Glomerular endothelial cell (primary cell): ENCODE results near the gene MPIG6B. TPM values are rescaled to one million over a fixed set of nuclear protein-coding genes. Genes with fewer than 3 reads are reported as not detected.
"Not testable (repeated sequence)": the region's sequence is repeated elsewhere in the genome, so short reads cannot be mapped to it uniquely, and the experiment has no call there.

ENCODE experiments used
- DNase-seq: peaks from one replicate; pipeline ENCODE4 v3.0.0-alpha.2; 2011; ENCODE audit warnings: low read depth, low spot score; ENCODE audit errors: extremely low read depth
- total RNA-seq: library from RNA; depleted of rRNA; stranded (reverse); fragments of >200 nt; gene quantifications from 2 replicates; pipeline ENCODE4 v1.2.3, GENCODE V29; 2015

Gene MPIG6B
- total RNA-seq, 1 donor from 2014 or later = not detected

DNA sequence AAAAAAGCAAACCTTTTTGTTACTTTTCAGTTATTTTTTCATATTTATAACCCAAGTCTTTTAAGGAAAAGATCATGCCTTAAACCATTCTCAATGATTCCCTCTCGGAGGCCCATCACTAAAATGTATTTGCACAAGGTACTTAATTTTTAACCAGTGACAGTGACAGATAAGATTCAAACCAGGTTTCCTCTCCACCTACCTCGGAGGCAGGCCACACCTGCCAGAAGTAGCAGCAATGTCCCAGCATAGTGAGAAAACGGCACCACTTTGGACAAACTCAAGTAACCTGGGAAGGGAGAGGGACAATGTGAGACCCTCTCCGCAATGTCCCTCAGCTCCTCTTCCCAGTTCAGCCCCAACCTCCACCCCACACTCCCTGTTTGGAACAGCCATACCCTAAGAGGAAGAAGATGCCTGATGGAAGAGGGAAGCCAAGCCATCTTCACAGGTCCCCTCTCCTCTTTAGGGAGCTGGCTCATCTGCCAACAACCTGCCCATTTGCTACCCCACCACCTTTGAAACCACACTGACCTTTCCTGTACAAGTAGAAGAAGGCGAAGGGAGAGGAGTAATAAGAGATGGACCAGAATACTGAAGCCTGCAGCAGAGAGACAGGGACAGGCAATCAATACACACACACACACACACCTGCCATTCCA, 22.3 kb upstream of the MPIG6B start:
- DNase-seq = no peak

DNA sequence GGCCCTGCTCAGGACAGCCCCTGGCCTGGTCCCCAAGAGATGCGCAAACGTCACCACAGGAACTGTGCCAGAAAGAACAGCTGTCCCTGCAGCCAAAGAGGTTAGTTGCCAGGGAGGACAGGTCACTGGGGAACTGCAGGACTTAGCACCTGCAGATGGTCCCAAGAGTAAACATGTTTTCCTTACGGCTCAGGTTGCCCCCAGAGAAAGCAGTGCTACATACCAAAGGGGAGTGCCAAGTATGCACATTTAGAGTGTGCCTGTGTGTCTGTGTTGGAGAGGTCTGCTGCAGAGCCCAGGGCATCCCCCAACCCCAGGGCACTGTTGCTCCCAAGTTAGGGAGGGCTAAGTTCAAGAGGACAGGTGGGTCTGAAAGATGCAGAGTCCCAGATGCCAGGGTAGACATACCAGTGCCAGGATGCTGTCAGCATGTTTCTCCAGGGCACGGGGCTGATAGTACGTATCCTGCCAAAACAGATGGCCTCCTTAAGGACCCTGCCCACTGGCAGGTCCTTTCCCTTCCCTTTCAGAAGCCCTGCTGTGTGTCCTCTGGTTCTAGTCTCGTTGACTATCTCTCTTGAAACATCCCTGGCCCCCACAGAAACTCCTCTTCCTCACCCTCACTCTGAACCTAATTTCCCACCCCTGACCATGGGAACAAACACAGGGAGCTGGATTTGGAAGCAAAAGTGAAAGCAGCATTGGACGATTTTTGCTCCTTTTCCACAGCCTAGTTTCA, 21.3 kb upstream of the MPIG6B start:
- DNase-seq = no peak

DNA sequence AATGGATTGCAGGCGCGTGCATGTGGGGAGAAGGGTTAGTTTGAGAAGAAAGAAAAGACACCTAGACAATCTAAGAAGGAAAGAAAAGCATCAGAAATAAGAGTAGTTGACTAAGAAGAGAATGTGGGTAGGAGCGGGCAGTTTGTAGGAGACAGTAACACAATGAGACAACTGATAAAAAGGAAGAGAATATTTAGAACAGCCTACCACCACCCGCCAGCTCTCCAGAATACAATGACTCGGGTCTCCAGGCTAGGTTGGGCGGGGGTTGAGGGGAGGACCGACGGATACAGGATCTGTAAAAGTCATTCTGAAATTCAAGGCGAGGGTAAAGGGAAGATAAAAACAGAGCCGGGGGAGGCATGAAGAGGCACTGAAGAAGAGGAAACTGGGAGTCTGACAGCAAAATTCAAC, 20.8 kb upstream of the MPIG6B start:
- DNase-seq = no peak

DNA sequence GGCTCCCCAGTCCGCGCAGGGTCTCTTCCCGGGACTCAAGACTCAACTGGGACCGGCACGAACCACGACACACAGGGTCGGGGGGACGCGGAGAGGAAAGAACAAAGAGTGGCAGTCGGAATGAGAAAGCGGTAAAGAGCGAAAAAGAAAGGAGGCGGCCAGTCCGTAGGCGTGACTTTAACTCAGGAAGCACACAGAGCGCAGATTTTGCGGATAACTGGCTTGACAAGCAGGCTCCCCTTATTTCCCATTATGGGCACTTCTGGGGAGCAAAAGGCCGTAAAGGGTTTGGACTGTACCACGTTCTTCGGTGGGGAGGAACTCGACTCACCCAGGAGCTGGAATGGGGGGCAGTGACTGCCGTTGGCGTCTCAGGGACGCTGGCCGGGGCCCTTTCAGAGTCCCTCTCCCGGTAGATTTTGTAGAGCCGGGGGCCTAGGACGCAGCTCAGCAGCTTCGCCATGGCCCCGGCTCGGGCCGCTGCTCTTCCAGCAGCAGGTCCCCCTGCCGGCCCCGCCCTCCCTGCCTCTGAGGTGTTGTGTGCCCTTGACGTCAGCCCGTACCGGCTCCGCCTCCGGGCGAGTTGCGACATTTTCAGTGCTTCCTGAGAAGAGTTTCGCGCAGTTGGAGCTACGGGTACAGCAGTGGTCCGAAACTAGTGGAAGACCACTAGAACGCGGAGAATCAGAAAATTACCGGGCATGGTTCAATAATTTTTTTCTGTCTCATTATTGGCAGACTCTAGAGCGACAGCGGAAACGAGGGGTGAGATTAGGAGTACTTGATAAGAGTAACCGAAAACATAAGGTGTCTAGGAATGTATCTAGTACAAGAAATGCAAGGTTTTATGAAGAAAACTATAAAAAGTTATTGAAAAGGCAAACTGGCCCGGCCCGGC, 20.1 kb upstream of the MPIG6B start, which contains the start of gene ABHD16A:
ABHD16A (minus strand) TSS at position 506 of the 898 bp plus-strand sequence; CDS start at position 463, 43 bp downstream.
- peak; percentile 92 for DNase-seq

DNA sequence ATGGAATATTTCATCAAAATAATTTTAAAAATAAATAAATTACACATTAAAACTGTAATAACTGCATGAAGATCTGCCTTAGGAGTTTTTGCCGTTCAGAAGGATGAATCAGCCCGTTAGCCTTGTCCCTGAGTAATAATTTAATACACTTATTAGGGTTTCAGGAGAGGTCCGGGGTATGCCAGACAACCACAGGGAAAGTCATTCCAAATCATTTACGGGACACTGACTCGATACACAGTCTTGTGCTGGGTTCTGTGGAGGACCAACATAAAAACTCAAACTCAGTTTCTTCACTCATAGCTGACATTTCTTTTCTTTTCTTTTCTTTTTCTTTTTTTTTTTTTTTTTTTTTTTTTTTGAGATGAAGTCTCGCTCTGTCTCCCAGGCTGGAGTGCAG, 17.2 kb upstream of the MPIG6B start:
- DNase-seq = no peak

DNA sequence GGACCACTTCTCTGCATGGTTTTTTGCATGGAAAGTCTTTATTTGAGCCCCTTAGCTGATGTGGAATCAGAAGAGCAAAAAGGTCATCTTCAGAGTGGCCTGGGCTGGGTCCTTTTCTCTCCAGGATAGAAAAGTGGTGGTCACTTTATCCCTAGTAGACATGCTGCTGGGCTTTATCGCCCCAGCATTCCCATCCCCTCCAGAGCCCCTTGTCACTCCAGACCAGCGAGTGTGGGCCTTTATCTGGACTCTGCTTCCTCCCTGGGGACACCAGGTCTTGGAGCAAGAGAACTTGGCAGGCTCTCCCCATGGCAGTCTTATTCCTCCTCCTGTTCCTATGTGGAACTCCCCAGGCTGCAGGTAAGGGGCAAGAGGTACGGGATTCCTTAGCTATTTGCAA, 16.6 kb upstream of the MPIG6B start, which contains the start of gene LY6G6F:
LY6G6F (plus strand) TSS at position 268 of the 400 bp plus-strand sequence; CDS start at position 309, 41 bp downstream.
- DNase-seq = no peak

DNA sequence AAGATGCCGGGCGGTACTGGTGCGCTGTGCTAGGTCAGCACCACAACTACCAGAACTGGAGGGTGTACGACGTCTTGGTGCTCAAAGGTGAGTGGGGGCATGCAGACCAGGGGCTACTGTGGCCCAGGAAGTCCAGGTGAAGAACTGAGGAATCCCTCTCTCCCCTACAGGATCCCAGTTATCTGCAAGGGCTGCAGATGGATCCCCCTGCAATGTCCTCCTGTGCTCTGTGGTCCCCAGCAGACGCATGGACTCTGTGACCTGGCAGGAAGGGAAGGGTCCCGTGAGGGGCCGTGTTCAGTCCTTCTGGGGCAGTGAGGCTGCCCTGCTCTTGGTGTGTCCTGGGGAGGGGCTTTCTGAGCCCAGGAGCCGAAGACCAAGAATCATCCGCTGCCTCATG, 15.5 kb upstream of the MPIG6B start:
- no peak for DNase-seq

DNA sequence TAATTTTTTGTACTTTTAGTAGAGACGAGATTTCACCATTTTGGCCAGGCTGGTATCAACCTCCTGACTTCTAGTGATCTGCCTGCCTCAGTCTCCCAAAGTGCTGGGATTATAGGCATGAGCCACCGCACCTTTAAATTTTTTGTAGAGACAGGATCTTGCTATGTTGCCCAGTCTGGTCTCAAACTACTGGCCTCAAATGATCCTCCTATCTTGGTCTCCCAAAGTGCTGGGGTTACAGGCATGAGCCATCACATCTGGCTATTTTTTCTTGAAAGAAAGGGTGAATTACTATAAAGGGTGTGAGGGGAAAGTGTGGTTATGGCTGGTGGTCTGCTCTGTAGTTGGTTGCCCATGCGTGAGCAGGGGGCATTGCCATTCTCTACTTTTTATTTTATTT, 14.9 kb upstream of the MPIG6B start:
- DNase-seq = no peak

DNA sequence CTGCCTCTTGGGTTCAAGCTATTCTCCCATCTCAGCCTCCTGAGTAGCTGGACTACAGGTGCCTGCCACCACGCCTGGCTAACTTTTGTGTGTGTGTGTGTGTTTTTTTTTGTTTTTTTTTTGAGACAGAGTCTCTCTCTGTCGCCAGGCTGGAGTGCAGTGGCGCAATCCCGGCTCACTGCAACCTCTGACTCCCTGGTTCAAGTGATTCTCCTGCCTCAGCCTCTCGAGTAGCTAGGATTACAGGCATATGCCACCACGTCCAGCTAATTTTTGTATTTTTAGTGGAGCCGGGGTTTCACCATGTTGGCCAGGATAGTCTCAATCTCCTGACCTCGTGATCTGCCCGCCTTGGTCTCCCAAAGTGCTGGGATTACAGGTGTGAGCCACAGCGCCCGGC, 14.0 kb upstream of the MPIG6B start:
- DNase-seq = not testable (repeated sequence)

DNA sequence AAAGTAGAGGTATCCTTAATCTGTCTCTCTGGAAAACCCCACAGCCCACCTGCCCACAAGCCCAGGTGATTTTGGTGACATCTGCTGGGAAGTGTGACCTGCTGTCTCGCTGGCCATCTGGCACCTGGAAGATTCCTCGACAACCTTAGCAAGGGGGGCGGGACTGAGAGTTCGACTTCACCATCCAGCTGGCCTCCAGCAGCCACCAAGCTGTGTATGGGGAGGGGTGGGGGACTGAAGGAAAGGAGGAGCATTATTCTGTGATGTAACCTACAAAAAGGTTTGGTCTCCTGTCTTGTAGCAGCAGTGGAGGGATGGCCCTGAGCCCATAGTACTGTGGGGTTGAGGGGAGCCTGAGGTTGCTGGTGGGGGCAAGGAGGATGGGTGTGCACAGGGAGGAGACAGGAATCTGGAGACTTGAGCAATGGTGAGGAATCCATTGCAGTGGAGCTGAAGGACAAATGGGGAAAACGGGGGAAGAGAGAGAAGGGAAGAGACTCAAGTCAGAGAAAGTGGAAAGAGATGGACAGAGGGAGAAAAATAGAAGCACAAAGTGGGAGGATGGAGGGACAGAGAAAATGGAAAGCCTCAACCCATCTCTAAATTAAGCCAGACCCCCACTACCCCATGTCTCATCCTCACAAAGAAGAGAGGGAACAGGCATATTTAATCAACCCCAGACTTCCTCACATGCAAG, 12.5 kb upstream of the MPIG6B start:
- DNase-seq = no peak

DNA sequence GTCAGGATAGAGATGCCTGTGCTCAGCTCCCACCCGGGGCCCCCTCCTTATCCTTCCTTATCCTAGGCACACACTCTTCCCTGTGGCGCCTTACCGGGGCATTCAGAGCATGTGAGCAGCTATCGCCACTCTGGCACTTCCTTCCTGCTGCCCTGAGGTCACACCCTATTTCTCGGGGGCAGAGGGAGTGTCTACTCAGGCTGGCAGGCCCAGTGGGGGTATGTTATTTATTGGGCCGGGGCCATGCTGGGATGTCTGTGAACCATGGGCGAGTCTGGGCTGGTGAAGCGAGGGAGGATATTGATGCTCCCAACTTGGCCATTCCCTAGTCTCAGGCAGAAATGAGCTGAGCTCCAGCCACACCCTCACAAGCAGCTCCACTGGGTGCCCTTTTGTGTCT, 11.9 kb upstream of the MPIG6B start:
- DNase-seq = no peak

DNA sequence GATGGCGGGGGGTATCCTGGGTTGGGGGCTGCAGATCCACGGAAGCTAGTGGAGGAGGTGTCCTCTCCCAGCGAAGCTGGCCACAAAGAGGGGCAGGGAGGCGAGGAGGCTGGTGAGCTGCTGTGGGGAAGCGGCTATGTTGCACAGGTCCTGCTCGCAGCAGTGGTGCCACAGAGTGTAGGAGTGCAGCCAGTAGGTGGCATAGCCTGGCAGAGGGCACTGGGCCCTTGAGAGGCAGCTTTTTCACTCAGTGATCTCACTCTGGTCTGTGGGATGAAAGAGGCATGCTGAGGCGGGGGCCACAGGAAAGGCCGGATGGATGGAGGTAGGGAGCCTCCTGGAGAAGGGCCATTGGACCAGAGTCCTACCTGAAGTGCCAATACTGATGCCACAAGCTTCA, 10.9 kb upstream of the MPIG6B start:
- DNase-seq = no peak

DNA sequence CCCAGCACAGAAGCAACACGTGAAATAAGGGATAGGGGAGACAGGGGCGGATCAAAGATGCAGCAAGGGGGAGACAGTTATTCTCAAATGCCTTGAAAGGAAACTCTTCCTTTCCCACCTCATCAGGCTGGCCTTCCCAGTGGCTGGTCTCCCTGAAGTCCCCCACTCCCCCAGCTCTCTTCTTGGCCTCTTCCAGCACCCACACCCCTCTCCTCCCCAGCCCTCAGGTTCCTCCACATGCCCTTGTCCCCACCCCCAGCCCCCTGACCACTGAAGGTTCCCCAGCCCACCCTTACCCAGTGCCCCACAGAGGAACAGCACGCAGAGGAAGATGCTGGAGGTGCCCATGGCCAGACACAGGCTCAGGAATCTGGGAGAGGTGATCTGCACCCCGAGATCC, 9.7 kb upstream of the MPIG6B start:
- no peak for DNase-seq

DNA sequence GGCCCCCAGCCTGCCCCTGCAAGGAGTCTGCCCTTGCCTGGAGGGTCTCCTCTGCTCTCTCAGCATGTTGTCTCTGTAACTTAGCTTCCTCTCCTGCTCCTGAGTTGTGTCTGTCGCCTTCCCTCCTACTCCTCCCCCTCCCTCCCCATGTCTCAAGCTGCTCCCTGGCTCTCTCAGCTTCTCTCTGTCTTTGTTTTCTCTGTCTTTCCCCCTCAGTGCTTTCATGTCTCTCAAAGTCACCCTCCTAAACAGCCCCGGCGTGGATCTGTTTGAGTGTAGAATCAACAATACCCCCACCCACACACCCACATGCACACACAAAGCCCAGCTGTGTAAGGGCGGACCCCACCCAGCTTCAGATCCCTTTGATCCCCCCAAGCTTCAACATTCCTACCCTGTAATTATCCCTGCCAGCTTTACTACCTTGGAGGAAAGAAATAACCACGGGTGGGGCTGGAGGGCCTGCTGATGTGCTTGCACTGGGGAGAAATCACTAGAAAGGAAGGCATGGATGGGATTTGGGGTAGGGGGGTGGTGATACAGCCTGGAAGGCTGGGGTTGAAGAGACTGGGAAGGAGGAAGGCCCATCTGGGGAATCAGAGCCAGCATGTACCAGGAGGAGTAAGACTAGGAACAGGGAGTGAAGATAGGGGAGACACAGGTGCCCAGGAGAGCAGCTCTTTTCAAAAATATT, 9.0 kb upstream of the MPIG6B start:
- no peak for DNase-seq

DNA sequence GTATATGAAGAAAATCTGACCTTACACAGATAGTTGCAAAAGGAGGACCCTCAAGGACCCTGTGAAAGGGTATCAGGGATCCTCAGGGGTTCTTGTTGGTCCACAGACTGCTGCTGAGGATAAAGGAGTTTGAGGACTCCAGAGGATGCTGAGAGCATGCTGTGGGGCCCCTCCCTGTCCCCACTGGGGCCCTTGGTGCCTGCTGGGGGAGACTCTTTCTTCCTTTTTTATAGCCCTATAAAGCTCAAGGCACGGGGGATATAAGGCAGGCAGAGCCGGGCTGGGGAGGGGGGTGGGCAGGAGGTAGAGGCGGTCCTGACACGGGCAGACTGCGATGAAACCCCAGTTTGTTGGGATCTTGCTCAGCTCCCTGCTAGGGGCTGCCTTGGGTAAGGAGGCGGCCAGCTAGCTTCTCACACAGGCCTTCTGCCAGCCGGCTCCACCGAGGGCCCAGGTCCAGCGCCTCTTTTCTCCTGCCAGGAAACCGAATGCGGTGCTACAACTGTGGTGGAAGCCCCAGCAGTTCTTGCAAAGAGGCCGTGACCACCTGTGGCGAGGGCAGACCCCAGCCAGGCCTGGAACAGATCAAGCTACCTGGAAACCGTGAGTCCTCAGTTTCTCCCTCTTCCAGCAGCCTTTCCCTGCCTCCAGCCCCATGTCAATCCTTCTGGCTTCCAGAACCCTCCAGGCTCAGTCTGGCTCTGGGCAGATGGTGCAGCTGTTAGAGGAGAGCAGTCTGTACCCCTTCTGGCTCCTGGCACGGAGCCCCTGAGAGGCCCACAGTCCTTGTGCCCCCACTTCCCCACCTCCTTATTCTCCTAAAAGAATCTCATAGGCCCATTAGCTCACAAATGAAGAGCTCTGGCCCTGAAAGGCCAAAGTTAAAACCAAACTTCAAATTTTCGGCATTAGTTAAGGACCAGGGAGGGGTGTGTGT, 7.9 kb upstream of the MPIG6B start, which contains the start of gene LY6G6D:
LY6G6D (plus strand) TSS at position 327 of the 937 bp plus-strand sequence; CDS start at position 335, 8 bp downstream.
- no peak for DNase-seq

DNA sequence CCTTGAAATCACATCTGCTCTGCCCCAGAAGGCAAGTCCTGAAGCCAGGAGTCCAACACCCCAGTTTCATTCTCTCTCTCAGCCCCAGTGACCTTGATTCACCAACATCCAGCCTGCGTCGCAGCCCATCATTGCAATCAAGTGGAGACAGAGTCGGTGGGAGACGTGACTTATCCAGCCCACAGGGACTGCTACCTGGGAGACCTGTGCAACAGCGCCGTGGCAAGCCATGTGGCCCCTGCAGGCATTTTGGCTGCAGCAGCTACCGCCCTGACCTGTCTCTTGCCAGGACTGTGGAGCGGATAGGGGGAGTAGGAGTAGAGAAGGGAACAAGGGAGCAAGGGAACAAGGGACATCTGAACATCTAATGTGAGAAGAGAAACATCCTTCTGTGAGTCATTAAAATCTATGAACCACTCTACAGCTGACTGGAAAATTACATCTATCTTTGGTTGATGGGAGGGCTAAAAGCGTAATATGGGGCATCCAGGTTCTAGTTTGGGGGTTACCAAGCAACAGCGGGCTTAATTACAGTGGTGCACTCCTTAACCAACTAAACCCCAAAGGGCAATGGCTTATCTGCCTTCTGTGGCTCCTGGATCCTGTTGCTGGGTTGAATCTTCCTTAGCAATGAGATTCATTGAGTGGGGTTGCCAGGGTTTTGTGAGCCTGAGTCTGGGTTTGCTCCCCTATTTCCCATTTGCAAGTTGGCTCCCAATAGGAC, 5.5 kb upstream of the MPIG6B start:
- DNase-seq = no peak

DNA sequence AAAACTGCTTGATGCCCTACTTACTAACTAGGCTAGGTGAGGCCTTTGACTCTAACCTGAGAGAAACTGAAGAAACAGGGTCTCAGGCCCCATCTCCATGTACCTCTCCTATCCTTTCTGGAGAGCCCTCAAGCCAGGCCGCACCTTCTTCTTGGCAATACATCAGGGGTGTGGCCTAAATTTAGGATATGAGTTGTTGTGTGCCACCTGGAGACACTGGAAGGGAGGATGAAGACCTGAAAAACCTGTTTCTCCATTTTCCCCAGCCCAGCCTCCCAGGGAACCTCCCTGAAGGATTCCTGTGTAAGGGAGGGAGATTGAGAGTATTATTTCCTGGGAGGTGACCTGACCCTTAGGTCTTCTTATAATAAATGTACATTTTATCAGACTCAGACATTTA, 4.9 kb upstream of the MPIG6B start:
- DNase-seq = no peak

DNA sequence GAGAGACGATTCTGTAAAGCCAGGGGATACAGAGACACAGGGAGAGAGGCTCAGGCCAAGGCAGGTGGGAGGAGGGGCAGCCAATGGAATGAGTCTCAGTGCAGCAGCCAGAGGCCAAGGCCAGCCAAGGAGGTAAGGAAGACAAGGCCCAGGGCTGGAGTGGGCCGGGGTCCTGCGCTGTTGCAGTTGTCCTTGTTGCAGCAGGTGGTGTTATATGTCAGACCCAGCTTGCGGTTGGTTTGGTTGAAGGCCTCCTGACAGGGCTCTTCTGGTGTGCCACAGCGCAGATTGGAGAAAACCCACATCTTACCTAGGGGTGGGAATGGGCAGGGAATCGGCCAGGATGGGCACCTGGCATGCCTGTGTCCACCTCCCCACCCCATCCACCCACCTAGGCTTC, 4.2 kb upstream of the MPIG6B start:
- DNase-seq = no peak
